ENCODE measurements around the gene SPRED3. TPM values are rescaled to one million over a fixed set of nuclear protein-coding genes. Genes with fewer than 3 reads are reported as not detected.

SPRED3 gene
- total and polyA plus RNA-seq, 2 of the 8 experiments (the other 6 are each of a cell fraction or from before 2014, with no cell fraction given) = 8.1 to 10.3 TPM

- DNase-seq (ENCODE audit: low read depth in 1 of 2, low spot score in 2 of 2) = peak; percentile 82 to 95
- Histone ChIP-seq H3K9ac (replicated peaks in 1 of 4; ENCODE audit: extremely low read depth in 1 of 4, low read depth in 3 of 4, low read length in 3 of 4) (no peak overlapping the region), H3K4me2 (ENCODE audit: insufficient read depth in 1 of 2, low read depth in 2 of 2, low read length in 2 of 2) (peak overlapping the region; percentile 54 to 71; a peak in 3 of 4 replicates), H3K4me1 (replicated peaks in 1 of 4; ENCODE audit: control insufficient read depth in 3 of 4, insufficient read depth in 4 of 4, low read length in 3 of 4) (peaks cover 6 to 14% (median 9%) of the 10 kb centered on the region in 4 experiments), H2BK15ac (ENCODE audit: low read length) (no peak overlapping the region), H2BK20ac (ENCODE audit: low read length) (no peak overlapping the region), H4K91ac (replicated peaks; ENCODE audit: insufficient read length, low read length) (no peak overlapping the region), H3K4ac (replicated peaks; ENCODE audit: insufficient read length, low read depth, low read length) (no peak overlapping the region), H3K23ac (ENCODE audit: insufficient read length) (no peak overlapping the region), H2AK5ac (ENCODE audit: low read depth, low read length) (no peak overlapping the region), H4K20me1 (replicated peaks in 1 of 2; ENCODE audit: control insufficient read depth in 1 of 2, insufficient read depth in 2 of 2, low read length in 2 of 2) (peaks cover 0 to 2% of the 10 kb centered on the region in 2 experiments), H4K5ac (ENCODE audit: insufficient read length, low read depth, low read length) (no peak overlapping the region), H3K23me2 (ENCODE audit: low read depth, low read length) (peaks cover 3% of the 10 kb centered on the region; the same call in 1 of the 2 replicates), H3K18ac (ENCODE audit: extremely low read depth, low read length) (no peak overlapping the region), H3K14ac (ENCODE audit: insufficient read length) (no peak overlapping the region), H4K8ac (ENCODE audit: extremely low read depth, insufficient read depth, low read length) (no peak overlapping the region; the same call in 1 of the 2 replicates), H3K27me3 (replicated peaks in 1 of 4; ENCODE audit: control insufficient read depth in 3 of 4, extremely low read depth in 1 of 4, insufficient read depth in 3 of 4, low read length in 3 of 4) (peaks cover 0 to 23% (median 19%) of the 10 kb centered on the region in 4 experiments; a peak in 5 of 7 replicates), H3K36me3 (ENCODE audit: control insufficient read depth in 2 of 4, insufficient read depth in 4 of 4, low read length in 3 of 4) (peaks cover 2 to 20% (median 5%) of the 10 kb centered on the region in 4 experiments; a peak in 2 of 8 replicates), H2AFZ (ENCODE audit: low read length) (no peak overlapping the region), H3K79me1 (ENCODE audit: low read depth, low read length) (peaks cover 4% of the 10 kb centered on the region; the same call in 1 of the 2 replicates), H3K27ac (ENCODE audit: low read depth, low read length) (no peak overlapping the region), H2BK5ac (ENCODE audit: low read depth, low read length) (no peak overlapping the region), H3K9me3 (ENCODE audit: insufficient read depth in 2 of 2, low read depth in 1 of 2, low read length in 1 of 2) (no peaks in the 10 kb centered on the region), H2BK120ac (replicated peaks; ENCODE audit: low read depth, low read length) (no peak overlapping the region), H3K56ac (replicated peaks; ENCODE audit: insufficient read length, low read depth, low read length) (no peak overlapping the region), H3K4me3 (ENCODE audit: extremely low read depth in 1 of 4, insufficient read depth in 2 of 4, low read depth in 3 of 4, low read length in 4 of 4) (peak overlapping the region in 3 of 4 experiments; percentile 15 to 52 (median 29); a peak in 5 of 8 replicates), H3K79me2 (ENCODE audit: control insufficient read depth in 1 of 2, insufficient read depth in 2 of 2, low read length in 2 of 2) (peaks cover 0 to 7% of the 10 kb centered on the region in 2 experiments; a peak in 2 of 4 replicates), H2BK12ac (ENCODE audit: low read depth, low read length) (no peak overlapping the region)
- FAIRE-seq = peak; percentile 45
- WGBS, 2 experiments (ENCODE audit: extremely low coverage in 1 of 2, insufficient coverage in 1 of 2, insufficient read length in 1 of 2, insufficient replicate concordance in 2 of 2, low coverage in 1 of 2, low lambda C conversion rate in 2 of 2, missing lambda C conversion rate in 1 of 2) = 13% methylated on average over 21 of the region's 30 CpGs; no CpG with 5 or more reads in 1 of the 2 experiments
- ChIA-PET POLR2A (ENCODE audit: partially characterized antibody) (interaction anchor here (1.1 to 2.2 kb wide), 8 partner anchors 9 to 255 kb away, joined by 3 to 12 read pairs (median 4); partner anchors contain the start of gene SPINT2), CTCF (ENCODE audit: partially characterized antibody) (interaction anchor here (0.9 to 1.3 kb wide), 3 partner anchors 39 to 161 kb away, joined by 3 to 6 read pairs (median 3); no protein-coding TSS in a partner anchor)
- no peak for TF ChIP-seq CHD1 (IDR thresholded peaks at IDR 0.05; ENCODE audit: low read depth, low read length)
- TF ChIP-seq HDAC2 (IDR thresholded peaks at IDR 0.05; ENCODE audit: borderline replicate concordance in 1 of 2, low read depth in 2 of 2, low read length in 2 of 2) = no peak
- TF ChIP-seq SIX5 (IDR thresholded peaks at IDR 0.05; ENCODE audit: low read depth, low read length) = no peak
- TF ChIP-seq SUZ12 (IDR thresholded peaks at IDR 0.05; ENCODE audit: low read length) = no peak
- TF ChIP-seq RXRA (IDR thresholded peaks at IDR 0.05; ENCODE audit: insufficient read depth, low read depth, low read length) = no peak
- TF ChIP-seq POLR2A (IDR thresholded peaks at IDR 0.05; ENCODE audit: control extremely low read depth in 1 of 2, low read depth in 2 of 2, low read length in 2 of 2) = no peak
- peak; percentile 82 for TF ChIP-seq MAX (IDR thresholded peaks at IDR 0.05)
- no peak for TF ChIP-seq POU5F1 (IDR thresholded peaks at IDR 0.05; ENCODE audit: low read depth, low read length)
- TF ChIP-seq ASH2L (IDR thresholded peaks at IDR 0.05; ENCODE audit: low read length) = no peak
- no peak for TF ChIP-seq NANOG (IDR thresholded peaks at IDR 0.05; ENCODE audit: insufficient read depth, low read depth, low read length, poor library complexity, severe bottlenecking)
- no peak for TF ChIP-seq EP300 (IDR thresholded peaks at IDR 0.05; ENCODE audit: borderline replicate concordance in 1 of 2, low read depth in 2 of 2, low read length in 2 of 2)
- peak; percentile 66; the same call in 1 of the 2 replicates for TF ChIP-seq CREB1 (IDR thresholded peaks at IDR 0.05)
Measured at GRCh38 chr19:38394488-38394887, 6.0 kb downstream of the SPRED3 start.
